Measurements from ENCODE around the gene C2CD3.

DNA sequence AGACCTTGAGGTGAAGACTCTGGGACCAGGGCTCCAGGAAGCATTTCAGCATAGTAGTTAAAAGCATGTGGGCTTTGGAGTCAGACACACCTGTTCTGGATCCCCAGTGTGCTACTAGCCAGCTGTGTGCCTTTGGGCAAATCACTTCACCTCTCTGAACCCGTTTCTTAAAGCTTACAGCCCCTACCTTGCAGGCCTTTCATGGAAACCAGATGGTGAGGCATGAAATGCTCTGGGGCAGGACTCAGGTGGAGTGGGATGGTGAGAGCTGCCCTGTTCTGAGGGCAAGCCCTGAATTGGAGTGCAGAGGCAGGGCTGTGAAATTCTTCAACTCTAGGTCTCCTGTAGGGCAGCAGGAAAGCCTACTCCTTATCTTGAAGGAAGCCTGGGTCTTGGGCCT lies 198.6 kb downstream of the C2CD3 start:
- TF ChIP-seq, protein P1, sequence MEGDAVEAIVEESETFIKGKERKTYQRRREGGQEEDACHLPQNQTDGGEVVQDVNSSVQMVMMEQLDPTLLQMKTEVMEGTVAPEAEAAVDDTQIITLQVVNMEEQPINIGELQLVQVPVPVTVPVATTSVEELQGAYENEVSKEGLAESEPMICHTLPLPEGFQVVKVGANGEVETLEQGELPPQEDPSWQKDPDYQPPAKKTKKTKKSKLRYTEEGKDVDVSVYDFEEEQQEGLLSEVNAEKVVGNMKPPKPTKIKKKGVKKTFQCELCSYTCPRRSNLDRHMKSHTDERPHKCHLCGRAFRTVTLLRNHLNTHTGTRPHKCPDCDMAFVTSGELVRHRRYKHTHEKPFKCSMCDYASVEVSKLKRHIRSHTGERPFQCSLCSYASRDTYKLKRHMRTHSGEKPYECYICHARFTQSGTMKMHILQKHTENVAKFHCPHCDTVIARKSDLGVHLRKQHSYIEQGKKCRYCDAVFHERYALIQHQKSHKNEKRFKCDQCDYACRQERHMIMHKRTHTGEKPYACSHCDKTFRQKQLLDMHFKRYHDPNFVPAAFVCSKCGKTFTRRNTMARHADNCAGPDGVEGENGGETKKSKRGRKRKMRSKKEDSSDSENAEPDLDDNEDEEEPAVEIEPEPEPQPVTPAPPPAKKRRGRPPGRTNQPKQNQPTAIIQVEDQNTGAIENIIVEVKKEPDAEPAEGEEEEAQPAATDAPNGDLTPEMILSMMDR (conservative IDR thresholded peaks at IDR 0.05 in 1 of 2, IDR thresholded peaks at IDR 0.05 in 1 of 2; ENCODE audit: low read depth in 1 of 2, low read length in 2 of 2): no peak
- no peak for TF ChIP-seq EZH2 (IDR thresholded peaks at IDR 0.05; ENCODE audit: low read length, missing control alignments)
